HepG2 (cell line): ENCODE data around the gene APOC1. TPM values are rescaled to one million over a fixed set of nuclear protein-coding genes. Genes with fewer than 3 reads are reported as not detected.

Experiments used
- ATAC-seq: fragments of 200-7000 bp; cut with Tn5 transposase; 3 replicates; pipeline ENCODE4 v1.9.1; 2020; ENCODE audit warnings: mild to moderate bottlenecking, moderate library complexity
- BruUV-seq: library from RNA; stranded (reverse); fragments of 400-500 nt; replicated peaks from 2 replicates; lab custom pipeline; 2021; lab: Mats Ljungman, UMichigan
- CTCF ChIA-PET: fragments of 300-600 bp; formaldehyde crosslinking; extraction: SDS; loops from one replicate; lab custom pipeline; 2021; ENCODE audit warnings: low total read pairs, inconsistent platforms, low intra/inter-chr PET ratio; lab: Yijun Ruan, JAX
- POLR2A ChIA-PET: fragments of 350-600 bp; sonication (Branson Sonifier 250); formaldehyde crosslinking; loops from one replicate; lab custom pipeline; 2020; ENCODE audit warnings: antibody characterized with exemption, inconsistent platforms; lab: Yijun Ruan, JAX
- DNase-seq: peaks from one replicate; pipeline ENCODE4 v3.0.0-alpha.2; 2015; ENCODE audit warnings: low spot score
- FAIRE-seq: peaks from 3 replicates; lab custom pipeline; 2011; peaks lifted over from hg19 to GRCh38; lab: Jason Lieb, UNC
- H2AFZ ChIP-seq: one replicate; pipeline ENCODE4 v1.6.1; 2011; ENCODE audit warnings: low read length, inconsistent platforms
- H3K27ac ChIP-seq: fragments of 300-600 bp; 3 replicates; pipeline ENCODE4 v1.8.0; 2011; ENCODE audit warnings: mixed run types, mild to moderate bottlenecking, mixed read lengths, low read length, inconsistent platforms; ENCODE audit not compliant: insufficient read depth; ENCODE audit errors: extremely low read length
- H3K27me3 ChIP-seq, 2 experiments: fragments of 200-600 bp in 1 of 2; 2 replicates in 1 of 2; 3 replicates in 1 of 2; pipeline versions ENCODE4 v1.6.0 to v1.8.0; 2011; ENCODE audit warnings: low read length in 2 of 2, mild to moderate bottlenecking in 2 of 2, moderate library complexity in 2 of 2, inconsistent platforms in 1 of 2; ENCODE audit not compliant: insufficient read depth in 2 of 2, control insufficient read depth in 1 of 2
- H3K36me3 ChIP-seq, 2 experiments: fragments of 200-600 bp in 1 of 2; replicated peaks in 1 of 2; 2 replicates in 1 of 2; 3 replicates in 1 of 2; pipeline versions ENCODE4 v1.5.1 to v1.8.0; 2011; ENCODE audit warnings: low read length in 2 of 2, inconsistent platforms in 1 of 2; ENCODE audit not compliant: insufficient read depth in 2 of 2, control insufficient read depth in 1 of 2
- H3K4me1 ChIP-seq: 2 replicates; pipeline ENCODE4 v1.5.1; 2012; ENCODE audit warnings: low read length, inconsistent platforms; ENCODE audit not compliant: insufficient read depth
- H3K4me2 ChIP-seq: 2 replicates; pipeline ENCODE4 v1.6.0; 2011; ENCODE audit warnings: low read depth, low read length, inconsistent platforms
- H3K4me3 ChIP-seq, 3 experiments: fragments of 200-600 bp in 1 of 3; sonication (generic), shearing (Covaris generic) in 1 of 3; replicated peaks in 1 of 3; 2 replicates each; pipeline ENCODE4 v1.5.1; 2011 to 2016; ENCODE audit warnings: low read length in 3 of 3, inconsistent platforms in 2 of 3, low read depth in 2 of 3, mild to moderate bottlenecking in 2 of 3, control low read depth in 1 of 3, mixed read lengths in 1 of 3; ENCODE audit not compliant: insufficient read depth in 1 of 3
- H3K79me2 ChIP-seq: one replicate; pipeline ENCODE4 v1.6.1; 2011; ENCODE audit warnings: low read length, inconsistent platforms; ENCODE audit not compliant: insufficient read depth
- H3K9ac ChIP-seq: 2 replicates; pipeline ENCODE4 v1.6.0; 2011; ENCODE audit warnings: mild to moderate bottlenecking, low read depth, low read length, inconsistent platforms; ENCODE audit not compliant: insufficient read depth
- H3K9me3 ChIP-seq: 2 replicates; pipeline ENCODE4 v1.5.1; 2012; ENCODE audit warnings: mild to moderate bottlenecking, low read length
- H4K20me1 ChIP-seq: 2 replicates; pipeline ENCODE4 v1.6.0; 2011; ENCODE audit warnings: inconsistent platforms, mild to moderate bottlenecking, low read length, moderate library complexity; ENCODE audit not compliant: insufficient read depth
- BCL6 ChIP-seq: IDR thresholded peaks from 2 replicates; pipeline ENCODE4 v1.6.1; 2016; ENCODE audit warnings: missing genetic modification reagents, missing compliant biosample characterization
- CBX1 ChIP-seq: IDR thresholded peaks from one replicate; pipeline ENCODE4 v1.6.1; 2016; ENCODE audit warnings: antibody characterized with exemption, low read depth
- DR1 ChIP-seq: sonication (generic); formaldehyde crosslinking; IDR thresholded peaks from 2 replicates; pipeline ENCODE4 v1.8.0; 2021; ENCODE audit warnings: mild to moderate bottlenecking, missing genetic modification reagents, inconsistent platforms
- NFKBIZ ChIP-seq: IDR thresholded peaks from 2 replicates; pipeline ENCODE4 v1.6.1; 2018; ENCODE audit warnings: missing genetic modification reagents, missing compliant biosample characterization
- PATZ1 ChIP-seq: sonication (generic); formaldehyde crosslinking; IDR thresholded peaks from 2 replicates; pipeline ENCODE4 v1.4.0; 2020; ENCODE audit warnings: missing genetic modification reagents
- PBX3 ChIP-seq: sonication (generic); formaldehyde crosslinking; IDR thresholded peaks from 2 replicates; pipeline ENCODE4 v1.8.1; 2023; ENCODE audit warnings: missing genetic modification reagents, inconsistent platforms, borderline replicate concordance
- POLR2AphosphoS5 ChIP-seq: IDR thresholded peaks from 2 replicates; pipeline ENCODE4 v1.6.1; 2012; ENCODE audit warnings: low read depth, low read length
- REPIN1 ChIP-seq: sonication (generic); formaldehyde crosslinking; IDR thresholded peaks from 2 replicates; pipeline ENCODE4 v1.8.0; 2022; ENCODE audit warnings: missing genetic modification reagents, low read depth, mild to moderate bottlenecking, borderline replicate concordance
- TFAP4 ChIP-seq: sonication (generic); IDR thresholded peaks from 2 replicates; pipeline ENCODE4 v1.6.1; 2016; ENCODE audit warnings: low read depth, borderline replicate concordance
- TP53 ChIP-seq: sonication (generic); formaldehyde crosslinking; conservative IDR thresholded peaks from 2 replicates; pipeline ENCODE4 v1.4.0; 2020; ENCODE audit warnings: missing genetic modification reagents
- ZBTB1 ChIP-seq: sonication (generic); formaldehyde crosslinking; IDR thresholded peaks from 2 replicates; pipeline ENCODE4 v1.4.0; 2020; ENCODE audit warnings: missing genetic modification reagents, borderline replicate concordance
- ZMYM2 ChIP-seq: sonication (generic); formaldehyde crosslinking; IDR thresholded peaks from 2 replicates; pipeline ENCODE4 v1.8.0; 2022; ENCODE audit warnings: mild to moderate bottlenecking, missing genetic modification reagents
- ZNF121 ChIP-seq: sonication (generic); formaldehyde crosslinking; IDR thresholded peaks from 2 replicates; pipeline ENCODE4 v1.5.0; 2020; ENCODE audit warnings: mild to moderate bottlenecking, missing genetic modification reagents
- ZNF276 ChIP-seq: sonication (generic); formaldehyde crosslinking; IDR thresholded peaks from 2 replicates; pipeline ENCODE4 v1.4.0; 2020; ENCODE audit warnings: mild to moderate bottlenecking, low read depth, missing genetic modification reagents
- ZSCAN12 ChIP-seq: sonication (generic); formaldehyde crosslinking; IDR thresholded peaks from 2 replicates; pipeline ENCODE4 v1.9.0; 2021; ENCODE audit warnings: mild to moderate bottlenecking, missing genetic modification reagents
- WGBS: methylation state at CpG from one replicate; pipeline ENCODE4 v1.1.6; 2017; ENCODE audit warnings: low lambda C conversion rate; 5-methylcytosine and 5-hydroxymethylcytosine counted together
- in situ Hi-C: cut with HindIII; loops from 2 replicates; pipeline ENCODE4 v1.10.0; 2017; ENCODE audit warnings: low pct_unique_long_range_greater_than_20kb; ENCODE audit not compliant: extremely low pct_ligation_motif_present
- intact Hi-C: fragments of 100-400 bp; cut with micrococcal nuclease; formaldehyde crosslinking; loops from one replicate; pipeline ENCODE4 v1.10.0; 2022; ENCODE audit not compliant: unreplicated experiment
- polyA plus RNA-seq, 8 experiments: library from polyadenylated mRNA; depleted of rRNA in 3 of 8; stranded (reverse) in 7 of 8; unstranded in 1 of 8; fragments of >200 nt; fragmentation: Illumina TruSeq in 4 of 8; extraction: Trizol in 4 of 8; gene quantifications; 2 replicates each; pipeline versions ENCODE4 v1.2.1 to v1.2.3, GENCODE V29; 2011 to 2016; ENCODE audit warnings: low read depth in 4 of 8, missing spikeins in 1 of 8, mixed read lengths in 1 of 8; ENCODE audit not compliant: insufficient read depth in 1 of 8
- total RNA-seq, 5 experiments: library from RNA; depleted of rRNA; stranded (reverse); fragments of >200 nt; fragmentation: Illumina TruSeq; extraction: Trizol; gene quantifications; 2 replicates each; pipeline ENCODE4 v1.2.3, GENCODE V29; 2016; ENCODE audit warnings: low read depth in 1 of 5

Gene APOC1
- total and polyA plus RNA-seq, 2 of the 13 experiments (the other 11 are each of a cell fraction or from before 2014, with no cell fraction given), result 600 to 1,235 TPM

- TF ChIP-seq POLR2AphosphoS5, result no peak
- TF ChIP-seq, all 625 proteins: peak for 0
These were observed 11.2 kb upstream of the APOC1 start (continued) for GRCh38 chr19:44903216-44903601.

- Histone ChIP-seq H2AFZ (no peak overlapping the region), H3K79me2 (peaks cover 24% of the 10 kb centered on the region), H3K27ac (peak overlapping the region; percentile 90), H3K4me2 (peak overlapping the region; percentile 88), H3K4me3 (peak overlapping the region; percentile 7 to 93 (median 7); a peak in 4 of 6 replicates), H3K9ac (peak overlapping the region; percentile 87), H3K4me1 (peaks cover 45% of the 10 kb centered on the region), H3K36me3 (peaks cover 24 to 48% of the 10 kb centered on the region in 2 experiments), H3K9me3 (no peaks in the 10 kb centered on the region), H4K20me1 (peaks cover 14% of the 10 kb centered on the region), H3K27me3 (no peaks in the 10 kb centered on the region; a peak in 1 of 5 replicates)
- DNase-seq (peak; percentile 80), FAIRE-seq (peak; percentile 67), ATAC-seq (peak; percentile 50)
- ChIA-PET POLR2A (interaction anchor here (0.7 to 14.7 kb wide), 16 partner anchors 9 to 156 kb away, joined by 3 to 317 read pairs (median 5); partner anchors contain the start of genes APOC1, APOC2, CLPTM1 and NECTIN2), CTCF (interaction anchor here (1.3 to 3.6 kb wide), 3 partner anchors 21 to 52 kb away, joined by 3 to 51 read pairs (median 4); no protein-coding TSS in a partner anchor)
- intact Hi-C loops (no loop called here), in situ Hi-C loops (no loop called here)
- 3% methylated on average over 11 of the region's 24 CpGs for WGBS
- no TSS peak for BruUV-seq
- no peak for TF ChIP-seq CBX1
- TF ChIP-seq ZSCAN12 (CRISPR knock-in tag), result no peak
- peak; percentile 89 for TF ChIP-seq REPIN1 (CRISPR knock-in tag)
- no peak for TF ChIP-seq NFKBIZ (CRISPR knock-in tag)
- TF ChIP-seq DR1 (CRISPR knock-in tag), result no peak; the same call in 1 of the 2 replicates
- TF ChIP-seq ZBTB1 (CRISPR knock-in tag), result no peak
- TF ChIP-seq ZNF276 (CRISPR knock-in tag), result peak; percentile 89
- no peak for TF ChIP-seq PBX3
- peak; percentile 67; the same call in 1 of the 2 replicates for TF ChIP-seq ZMYM2 (CRISPR knock-in tag)
- TF ChIP-seq TP53, result 0 out of 2 replicates have a peak, but pooled peaks have one; percentile 50
- peak; percentile 93 for TF ChIP-seq PATZ1
- TF ChIP-seq ZNF121 (CRISPR knock-in tag), result 0 out of 2 replicates have a peak, but pooled peaks have one; percentile 36
- peak; percentile 61 for TF ChIP-seq BCL6 (CRISPR knock-in tag)
- no peak for TF ChIP-seq TFAP4
These were observed 10.6 kb upstream of the APOC1 start for GRCh38 chr19:44903602-44904425.
